ENCODE data around the gene PRSS48.
"Not testable (repeated sequence)": the region's sequence is repeated elsewhere in the genome, so short reads cannot be mapped to it uniquely, and the experiment has no call there.

Gene PRSS48

DNA sequence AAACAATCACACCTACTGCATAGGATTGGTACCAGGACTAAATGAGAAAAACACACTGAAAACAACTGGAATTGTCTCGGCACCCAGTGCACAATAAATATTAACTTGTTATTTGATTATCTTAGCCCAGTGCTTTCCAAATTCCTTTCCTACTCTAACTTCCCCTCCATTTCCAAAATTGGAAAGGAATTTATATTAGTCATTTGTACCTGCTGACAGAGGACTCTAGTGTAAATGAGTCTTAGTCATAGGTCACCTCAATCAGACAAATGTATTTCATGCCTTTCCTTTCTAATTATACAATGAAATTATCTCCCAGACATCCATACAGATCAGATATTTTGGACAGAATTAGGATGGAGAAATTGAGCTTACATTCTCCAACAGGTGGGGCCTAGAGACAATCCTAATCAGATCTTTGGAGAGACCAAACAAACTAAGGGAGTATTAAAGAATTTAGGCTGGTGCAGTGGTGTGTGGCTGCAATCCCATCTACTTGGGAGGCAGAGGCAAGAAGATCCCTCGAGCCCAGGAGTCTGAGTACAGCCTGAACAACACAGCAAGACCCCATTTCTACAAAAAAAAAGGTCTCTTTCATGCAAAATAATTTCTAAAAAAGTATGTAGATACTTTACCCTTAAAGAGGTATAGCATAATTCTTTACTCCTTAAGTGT, 38.4 kb downstream of the PRSS48 start:
- ChIA-PET CTCF (no interaction called here), POLR2A (no interaction called here)
- no peaks in the 10 kb centered on the region for H3K36me3 ChIP-seq (ENCODE audit: control insufficient read depth in 4 of 4, insufficient read depth in 4 of 4, low read length in 3 of 4)
- H3K27ac ChIP-seq (ENCODE audit: insufficient read depth in 1 of 2, low read depth in 1 of 2, low read length in 2 of 2, poor library complexity in 1 of 2, severe bottlenecking in 2 of 2), result no peak overlapping the region
- no peak for DNase-seq
- peaks cover 0 to 1% (median 0%) of the 10 kb centered on the region in 5 experiments for H3K9me3 ChIP-seq (ENCODE audit: control extremely low read depth in 1 of 5, control insufficient read depth in 4 of 5, insufficient read depth in 2 of 5, low read depth in 1 of 5, low read length in 4 of 5)
- no CpG with 5 or more reads among the region's 2 CpGs for WGBS (ENCODE audit: insufficient coverage)
- H3K27me3 ChIP-seq (replicated peaks in 2 of 5; ENCODE audit: control insufficient read depth in 4 of 5, insufficient read depth in 5 of 5, low read length in 4 of 5), result peaks cover 0 to 3% (median 0%) of the 10 kb centered on the region in 5 experiments
- no peaks in the 10 kb centered on the region for H3K4me1 ChIP-seq (ENCODE audit: control extremely low read depth in 1 of 4, control insufficient read depth in 4 of 4, insufficient read depth in 4 of 4, low read length in 3 of 4)
- no peak overlapping the region for H3K4me3 ChIP-seq (ENCODE audit: control insufficient read depth in 1 of 7, extremely low read depth in 1 of 7, insufficient read depth in 4 of 7, low read depth in 2 of 7, low read length in 6 of 7)

DNA sequence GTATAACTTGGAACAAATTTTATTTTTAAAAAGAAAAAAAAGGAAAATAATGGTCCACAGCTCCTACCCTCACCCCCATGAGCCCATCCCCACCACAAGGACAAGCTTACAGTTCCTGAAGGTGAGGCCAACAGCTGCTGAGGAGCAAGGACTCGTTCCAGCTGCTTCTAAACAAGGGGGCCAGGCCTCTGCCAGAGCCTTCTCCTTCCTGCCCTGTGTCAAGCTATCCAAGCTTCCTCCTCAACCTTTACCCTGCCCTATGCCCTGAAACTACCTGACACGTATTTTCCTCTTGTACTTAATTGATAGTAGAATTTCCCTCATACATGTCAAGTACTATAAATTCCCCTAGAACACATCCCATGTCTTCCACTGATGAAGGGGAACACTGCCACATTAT, 39.7 kb downstream of the PRSS48 start:
- DNase-seq, result no peak
- H3K4me3 ChIP-seq (ENCODE audit: control insufficient read depth in 1 of 7, extremely low read depth in 1 of 7, insufficient read depth in 4 of 7, low read depth in 2 of 7, low read length in 6 of 7), result no peak overlapping the region
- H3K36me3 ChIP-seq (ENCODE audit: control insufficient read depth in 4 of 4, insufficient read depth in 4 of 4, low read length in 3 of 4), result no peaks in the 10 kb centered on the region
- H3K9me3 ChIP-seq (ENCODE audit: control extremely low read depth in 1 of 5, control insufficient read depth in 4 of 5, insufficient read depth in 2 of 5, low read depth in 1 of 5, low read length in 4 of 5), result peaks cover 0 to 1% (median 0%) of the 10 kb centered on the region in 5 experiments
- no peak overlapping the region for H3K27ac ChIP-seq (ENCODE audit: insufficient read depth in 1 of 2, low read depth in 1 of 2, low read length in 2 of 2, poor library complexity in 1 of 2, severe bottlenecking in 2 of 2)
- 78% methylated on average over 1 of the region's 2 CpGs for WGBS (ENCODE audit: insufficient coverage)
- ChIA-PET CTCF (no interaction called here), POLR2A (no interaction called here)
- no peaks in the 10 kb centered on the region for H3K4me1 ChIP-seq (ENCODE audit: control extremely low read depth in 1 of 4, control insufficient read depth in 4 of 4, insufficient read depth in 4 of 4, low read length in 3 of 4)
- peaks cover 0 to 9% (median 3%) of the 10 kb centered on the region in 5 experiments for H3K27me3 ChIP-seq (replicated peaks in 2 of 5; ENCODE audit: control insufficient read depth in 4 of 5, insufficient read depth in 5 of 5, low read length in 4 of 5)

GRCh38 chr4:151318307-151319006, 41.5 kb downstream of the PRSS48 start:
- Histone ChIP-seq H3K4me1 (ENCODE audit: control extremely low read depth in 1 of 4, control insufficient read depth in 4 of 4, insufficient read depth in 4 of 4, low read length in 3 of 4) (no peaks in the 10 kb centered on the region), H3K4me3 (ENCODE audit: control insufficient read depth in 1 of 7, extremely low read depth in 1 of 7, insufficient read depth in 4 of 7, low read depth in 2 of 7, low read length in 6 of 7) (no peak overlapping the region), H3K9me3 (ENCODE audit: control extremely low read depth in 1 of 5, control insufficient read depth in 4 of 5, insufficient read depth in 2 of 5, low read depth in 1 of 5, low read length in 4 of 5) (peaks cover 0 to 1% (median 0%) of the 10 kb centered on the region in 5 experiments), H3K27me3 (replicated peaks in 2 of 5; ENCODE audit: control insufficient read depth in 4 of 5, insufficient read depth in 5 of 5, low read length in 4 of 5) (peaks cover 3 to 24% (median 7%) of the 10 kb centered on the region in 5 experiments), H3K36me3 (ENCODE audit: control insufficient read depth in 4 of 4, insufficient read depth in 4 of 4, low read length in 3 of 4) (no peaks in the 10 kb centered on the region), H3K27ac (ENCODE audit: insufficient read depth in 1 of 2, low read depth in 1 of 2, low read length in 2 of 2, poor library complexity in 1 of 2, severe bottlenecking in 2 of 2) (no peak overlapping the region)
- no CpG with 5 or more reads among the region's 1 CpG for WGBS (ENCODE audit: insufficient coverage)
- DNase-seq, result no peak
- ChIA-PET CTCF (no interaction called here), POLR2A (no interaction called here)

GRCh38 chr4:151319490-151319889, 42.5 kb downstream of the PRSS48 start:
- DNase-seq, result no peak
- Histone ChIP-seq H3K9me3 (ENCODE audit: control extremely low read depth in 1 of 5, control insufficient read depth in 4 of 5, insufficient read depth in 2 of 5, low read depth in 1 of 5, low read length in 4 of 5) (peaks cover 0 to 1% (median 0%) of the 10 kb centered on the region in 5 experiments), H3K27ac (ENCODE audit: insufficient read depth in 1 of 2, low read depth in 1 of 2, low read length in 2 of 2, poor library complexity in 1 of 2, severe bottlenecking in 2 of 2) (no peak overlapping the region), H3K4me1 (ENCODE audit: control extremely low read depth in 1 of 4, control insufficient read depth in 4 of 4, insufficient read depth in 4 of 4, low read length in 3 of 4) (no peaks in the 10 kb centered on the region), H3K4me3 (ENCODE audit: control insufficient read depth in 1 of 7, extremely low read depth in 1 of 7, insufficient read depth in 4 of 7, low read depth in 2 of 7, low read length in 6 of 7) (no peak overlapping the region), H3K36me3 (ENCODE audit: control insufficient read depth in 4 of 4, insufficient read depth in 4 of 4, low read length in 3 of 4) (no peaks in the 10 kb centered on the region), H3K27me3 (replicated peaks in 2 of 5; ENCODE audit: control insufficient read depth in 4 of 5, insufficient read depth in 5 of 5, low read length in 4 of 5) (peaks cover 6 to 34% (median 13%) of the 10 kb centered on the region in 5 experiments)
- CTCF ChIA-PET, result no interaction called here
- WGBS (ENCODE audit: insufficient coverage), result 100% methylated on average over 1 of the region's 1 CpG
- POLR2A ChIA-PET, result no interaction called here

- 100% methylated on average over 1 of the region's 1 CpG for WGBS (ENCODE audit: insufficient coverage)
- H3K36me3 ChIP-seq (ENCODE audit: control insufficient read depth in 4 of 4, insufficient read depth in 4 of 4, low read length in 3 of 4), result no peaks in the 10 kb centered on the region
These were observed 44.6 kb downstream of the PRSS48 start for GRCh38 chr4:151321586-151321985.

GRCh38 chr4:151322161-151322560, 45.2 kb downstream of the PRSS48 start:
- 100% methylated on average over 2 of the region's 4 CpGs for WGBS (ENCODE audit: insufficient coverage)
- H3K27me3 ChIP-seq (replicated peaks in 2 of 5; ENCODE audit: control insufficient read depth in 4 of 5, insufficient read depth in 5 of 5, low read length in 4 of 5), result peaks cover 16 to 60% (median 23%) of the 10 kb centered on the region in 5 experiments
- H3K27ac ChIP-seq (ENCODE audit: insufficient read depth in 1 of 2, low read depth in 1 of 2, low read length in 2 of 2, poor library complexity in 1 of 2, severe bottlenecking in 2 of 2); POLR2A ChIA-PET; H3K9me3 ChIP-seq (ENCODE audit: control extremely low read depth in 1 of 5, control insufficient read depth in 4 of 5, insufficient read depth in 2 of 5, low read depth in 1 of 5, low read length in 4 of 5); H3K36me3 ChIP-seq (ENCODE audit: control insufficient read depth in 4 of 4, insufficient read depth in 4 of 4, low read length in 3 of 4); DNase-seq; CTCF ChIA-PET; H3K4me3 ChIP-seq (ENCODE audit: control insufficient read depth in 1 of 7, extremely low read depth in 1 of 7, insufficient read depth in 4 of 7, low read depth in 2 of 7, low read length in 6 of 7): not testable (repeated sequence)
- H3K4me1 ChIP-seq (ENCODE audit: control extremely low read depth in 1 of 4, control insufficient read depth in 4 of 4, insufficient read depth in 4 of 4, low read length in 3 of 4), result peaks cover 0 to 13% (median 11%) of the 10 kb centered on the region in 4 experiments

More at GRCh38 chr4:151321586-151321985, 44.6 kb downstream of the PRSS48 start:
- POLR2A ChIA-PET, result no interaction called here
- CTCF ChIA-PET, result no interaction called here
- Histone ChIP-seq H3K4me3 (ENCODE audit: control insufficient read depth in 1 of 7, extremely low read depth in 1 of 7, insufficient read depth in 4 of 7, low read depth in 2 of 7, low read length in 6 of 7) (no peak overlapping the region), H3K27ac (ENCODE audit: insufficient read depth in 1 of 2, low read depth in 1 of 2, low read length in 2 of 2, poor library complexity in 1 of 2, severe bottlenecking in 2 of 2) (no peak overlapping the region), H3K4me1 (ENCODE audit: control extremely low read depth in 1 of 4, control insufficient read depth in 4 of 4, insufficient read depth in 4 of 4, low read length in 3 of 4) (peaks cover 0 to 13% (median 11%) of the 10 kb centered on the region in 4 experiments), H3K9me3 (ENCODE audit: control extremely low read depth in 1 of 5, control insufficient read depth in 4 of 5, insufficient read depth in 2 of 5, low read depth in 1 of 5, low read length in 4 of 5) (no peaks in the 10 kb centered on the region), H3K27me3 (replicated peaks in 2 of 5; ENCODE audit: control insufficient read depth in 4 of 5, insufficient read depth in 5 of 5, low read length in 4 of 5) (peaks cover 11 to 54% (median 20%) of the 10 kb centered on the region in 5 experiments)
- DNase-seq, result no peak

- Histone ChIP-seq H3K27ac (ENCODE audit: insufficient read depth in 1 of 2, low read depth in 1 of 2, low read length in 2 of 2, poor library complexity in 1 of 2, severe bottlenecking in 2 of 2) (no peak overlapping the region), H3K9me3 (ENCODE audit: control extremely low read depth in 1 of 5, control insufficient read depth in 4 of 5, insufficient read depth in 2 of 5, low read depth in 1 of 5, low read length in 4 of 5) (no peaks in the 10 kb centered on the region), H3K4me3 (ENCODE audit: control insufficient read depth in 1 of 7, extremely low read depth in 1 of 7, insufficient read depth in 4 of 7, low read depth in 2 of 7, low read length in 6 of 7) (no peak overlapping the region), H3K27me3 (replicated peaks in 2 of 5; ENCODE audit: control insufficient read depth in 4 of 5, insufficient read depth in 5 of 5, low read length in 4 of 5) (peaks cover 16 to 63% (median 23%) of the 10 kb centered on the region in 5 experiments), H3K36me3 (ENCODE audit: control insufficient read depth in 4 of 4, insufficient read depth in 4 of 4, low read length in 3 of 4) (no peaks in the 10 kb centered on the region), H3K4me1 (ENCODE audit: control extremely low read depth in 1 of 4, control insufficient read depth in 4 of 4, insufficient read depth in 4 of 4, low read length in 3 of 4) (peaks cover 0 to 13% (median 11%) of the 10 kb centered on the region in 4 experiments)
- ChIA-PET CTCF (no interaction called here), POLR2A (no interaction called here)
- no peak for DNase-seq
These were observed 45.6 kb downstream of the PRSS48 start for GRCh38 chr4:151322570-151322969.

Measured in common myeloid progenitor, CD34-positive (primary cell).